HG03025 (cell line): ENCODE measurements around the gene MYO5C.

Source experiments
- ATAC-seq: cut with Tn5 transposase; IDR thresholded peaks from one replicate; pipeline ENCODE4 v1.9.1; 2021; ENCODE audit warnings: mild to moderate bottlenecking, moderate library complexity; ENCODE audit not compliant: unreplicated experiment, low FRiP score

MYO5C gene

GRCh38 chr15:52153900-52154895 lies 141.4 kb downstream of the MYO5C start:
- ATAC-seq: no peak

DNA sequence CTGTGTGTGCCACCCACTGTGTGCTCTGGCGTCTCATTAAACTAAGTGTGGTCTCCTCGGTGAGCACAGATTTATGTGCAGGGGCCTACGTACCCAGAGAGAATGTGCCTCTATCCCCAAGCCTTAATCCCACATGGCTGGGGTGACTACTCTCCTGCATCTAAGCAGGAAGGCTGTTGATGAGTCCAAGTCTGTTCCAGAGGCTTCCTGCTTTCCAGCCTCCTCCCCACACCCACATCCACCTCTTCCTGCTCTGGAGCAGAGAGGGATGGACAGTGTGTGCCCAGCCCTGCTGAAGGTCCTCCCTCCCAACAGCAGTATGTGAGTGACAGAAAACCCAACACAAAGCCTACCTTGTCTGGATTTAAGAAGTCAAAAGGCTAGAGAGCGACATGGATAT lies 144.3 kb downstream of the MYO5C start:
- ATAC-seq: no peak

- ATAC-seq: no peak
These were observed 144.7 kb downstream of the MYO5C start for GRCh38 chr15:52150871-52151270.

DNA sequence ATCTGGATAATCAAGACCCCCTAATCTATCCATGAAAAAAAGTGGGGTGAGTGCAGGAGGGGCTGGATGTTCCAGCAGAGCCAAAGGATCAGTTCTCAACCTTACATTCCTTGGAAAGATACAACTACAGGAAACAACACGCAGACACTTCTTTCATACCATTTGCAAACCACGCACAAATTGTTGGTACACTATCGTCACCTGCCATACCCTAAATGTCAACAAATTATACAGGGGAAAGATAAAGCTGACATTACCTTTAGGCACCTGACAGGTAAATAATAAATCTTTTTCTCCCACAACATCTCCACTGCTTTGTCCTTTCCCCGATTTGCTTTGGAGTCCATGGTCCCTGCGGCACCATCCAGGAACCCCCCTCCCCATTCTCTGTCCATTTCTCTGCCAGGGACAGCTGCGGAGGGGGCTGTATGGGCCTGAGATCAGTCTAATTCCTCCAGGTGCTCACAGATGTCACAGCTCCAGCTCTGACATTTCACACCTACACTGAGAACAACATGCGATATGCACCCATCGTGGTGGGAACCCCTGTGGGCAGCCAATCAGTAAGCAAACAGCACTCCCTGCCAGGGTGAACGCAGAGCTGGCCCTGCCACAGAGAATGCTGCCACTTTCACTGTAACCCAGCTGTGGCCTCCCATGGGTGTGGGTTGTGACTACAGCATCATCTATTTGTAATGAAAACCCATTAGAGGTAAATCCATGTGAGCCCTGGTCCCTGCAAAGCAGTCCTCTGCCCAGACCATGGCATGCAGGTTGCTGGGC lies 145.4 kb downstream of the MYO5C start:
- no peak for ATAC-seq

DNA sequence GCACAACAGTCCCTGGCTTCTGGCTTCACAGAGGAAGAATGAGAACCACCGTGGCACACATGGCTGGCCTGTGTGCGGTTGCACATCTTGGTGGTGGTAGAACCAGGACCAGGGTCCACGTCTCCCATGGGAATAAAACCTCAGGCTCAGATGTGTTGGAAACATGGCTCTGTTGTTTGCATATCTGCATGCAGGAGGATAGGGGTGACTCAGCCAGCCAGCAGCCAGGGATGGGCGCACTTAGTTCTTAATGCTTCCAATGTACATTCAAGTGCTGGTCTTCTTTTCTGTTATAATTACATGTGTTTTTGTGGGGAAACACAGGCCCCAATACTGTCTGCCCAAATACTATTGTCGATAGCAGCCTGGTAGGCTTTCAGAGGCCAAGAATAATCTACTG lies 147.2 kb downstream of the MYO5C start:
- ATAC-seq: no peak

GRCh38 chr15:52146776-52147175 lies 148.8 kb downstream of the MYO5C start:
- no peak for ATAC-seq

- no peak for ATAC-seq
These were observed 149.3 kb downstream of the MYO5C start for GRCh38 chr15:52146261-52146660.

GRCh38 chr15:52144656-52145178 lies 150.9 kb downstream of the MYO5C start:
- no peak for ATAC-seq

DNA sequence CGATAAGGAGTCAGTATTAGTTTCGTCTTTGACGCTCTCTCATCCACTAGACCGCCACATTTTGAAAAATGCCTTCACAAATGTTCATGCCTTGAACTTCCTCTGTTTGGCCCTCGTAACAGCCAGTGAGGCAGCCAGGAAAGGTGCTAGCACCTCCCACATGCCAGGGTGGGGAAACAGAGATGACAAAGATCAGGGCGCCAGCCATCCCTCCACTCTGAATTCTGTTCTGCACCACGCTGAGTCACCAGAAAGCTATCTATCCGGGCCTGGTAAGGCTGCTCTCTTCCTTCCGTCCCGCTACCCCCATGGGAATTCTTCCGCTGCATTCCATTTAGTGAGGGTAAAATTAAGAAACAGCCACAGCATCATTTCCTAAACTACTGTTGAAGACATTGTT lies 151.7 kb downstream of the MYO5C start:
- ATAC-seq: no peak
